Mesenchymal stem cell (in vitro differentiated cells and primary cell): ENCODE measurements around the gene FRMD8. TPM values are rescaled to one million over a fixed set of nuclear protein-coding genes. Genes with fewer than 3 reads are reported as not detected.

Experiments
- DNase-seq: peaks from one replicate; pipeline ENCODE4 v3.0.0-alpha.2; 2013
- H2AFZ ChIP-seq: one replicate; pipeline ENCODE4 v1.6.1; 2013; ENCODE audit warnings: low read depth, mild to moderate bottlenecking, control low read depth, inconsistent platforms, low read length, moderate library complexity
- H2AK5ac ChIP-seq: 2 replicates; pipeline ENCODE4 v1.6.1; 2013; ENCODE audit warnings: low read length, moderate library complexity, mild to moderate bottlenecking, inconsistent platforms; ENCODE audit not compliant: severe bottlenecking
- H2BK120ac ChIP-seq: one replicate; pipeline ENCODE4 v1.6.1; 2013; ENCODE audit warnings: low read depth, mild to moderate bottlenecking, inconsistent platforms, low read length, moderate library complexity
- H2BK12ac ChIP-seq, 2 experiments: one replicate each; pipeline ENCODE4 v1.6.1; 2013; ENCODE audit warnings: inconsistent platforms in 2 of 2, low read length in 2 of 2, mild to moderate bottlenecking in 2 of 2, moderate library complexity in 2 of 2, control low read depth in 1 of 2
- H2BK15ac ChIP-seq: one replicate; pipeline ENCODE4 v1.6.1; 2013; ENCODE audit warnings: mild to moderate bottlenecking, low read depth, inconsistent platforms; ENCODE audit not compliant: poor library complexity, severe bottlenecking
- H2BK5ac ChIP-seq: 2 replicates; pipeline ENCODE4 v1.6.1; 2013; ENCODE audit warnings: low read depth, mild to moderate bottlenecking, low read length, control low read depth, inconsistent platforms; ENCODE audit not compliant: poor library complexity, severe bottlenecking
- H3K14ac ChIP-seq, 2 experiments: one replicate each; pipeline ENCODE4 v1.6.1; 2013; ENCODE audit warnings: inconsistent platforms in 2 of 2, low read length in 2 of 2, control low read depth in 1 of 2, mild to moderate bottlenecking in 1 of 2, moderate library complexity in 1 of 2
- H3K18ac ChIP-seq, 2 experiments: one replicate each; pipeline ENCODE4 v1.6.1; 2013; ENCODE audit warnings: inconsistent platforms in 2 of 2, low read length in 2 of 2, control low read depth in 1 of 2, low read depth in 1 of 2, mild to moderate bottlenecking in 1 of 2
- H3K23ac ChIP-seq, 2 experiments: one replicate each; pipeline ENCODE4 v1.6.1; 2013; ENCODE audit warnings: inconsistent platforms in 2 of 2, low read length in 2 of 2, mild to moderate bottlenecking in 2 of 2, moderate library complexity in 2 of 2, control low read depth in 1 of 2
- H3K27ac ChIP-seq: 2 replicates; pipeline ENCODE4 v1.5.1; 2013; ENCODE audit warnings: mild to moderate bottlenecking, moderate library complexity, low read length, control low read depth, inconsistent platforms; ENCODE audit not compliant: poor library complexity, severe bottlenecking
- H3K27me3 ChIP-seq, 2 experiments: 2 replicates each; pipeline versions ENCODE4 v1.6.1 to v1.7.0; 2013; ENCODE audit warnings: low read length in 2 of 2, mild to moderate bottlenecking in 2 of 2, moderate library complexity in 2 of 2, control low read depth in 1 of 2, inconsistent platforms in 1 of 2; ENCODE audit not compliant: control insufficient read depth in 1 of 2, insufficient read depth in 1 of 2
- H3K36me3 ChIP-seq, 2 experiments: 2 replicates each; pipeline versions ENCODE4 v1.6.1 to v1.7.0; 2013; ENCODE audit warnings: low read length in 2 of 2, control low read depth in 1 of 2, inconsistent platforms in 1 of 2, low read depth in 1 of 2, mild to moderate bottlenecking in 1 of 2; ENCODE audit not compliant: insufficient read depth in 2 of 2, control insufficient read depth in 1 of 2
- H3K4ac ChIP-seq, 2 experiments: one replicate each; pipeline ENCODE4 v1.6.1; 2013; ENCODE audit warnings: inconsistent platforms in 2 of 2, low read length in 2 of 2, mild to moderate bottlenecking in 2 of 2, moderate library complexity in 2 of 2, control low read depth in 1 of 2, low read depth in 1 of 2
- H3K4me1 ChIP-seq: 2 replicates; pipeline ENCODE4 v1.6.1; 2013; ENCODE audit warnings: low read depth, low read length, control low read depth; ENCODE audit not compliant: control insufficient read depth, insufficient read depth
- H3K4me2 ChIP-seq: 2 replicates; pipeline ENCODE4 v1.6.1; 2013; ENCODE audit warnings: low read length, mild to moderate bottlenecking, inconsistent platforms; ENCODE audit not compliant: poor library complexity, severe bottlenecking
- H3K4me3 ChIP-seq, 2 experiments: 2 replicates each; pipeline versions ENCODE4 v1.5.1 to v1.7.0; 2013; ENCODE audit warnings: low read length in 2 of 2, mild to moderate bottlenecking in 2 of 2, control low read depth in 1 of 2, low read depth in 1 of 2; ENCODE audit not compliant: insufficient read depth in 1 of 2
- H3K79me1 ChIP-seq: replicated peaks from 2 replicates; pipeline ENCODE4 v1.6.1; 2013; ENCODE audit warnings: mild to moderate bottlenecking, control low read depth, low read length, inconsistent platforms; ENCODE audit not compliant: poor library complexity, severe bottlenecking
- H3K9ac ChIP-seq: 2 replicates; pipeline ENCODE4 v1.7.0; 2013; ENCODE audit warnings: mild to moderate bottlenecking, low read length, moderate library complexity
- H3K9me3 ChIP-seq: 2 replicates; pipeline ENCODE4 v1.7.0; 2013; ENCODE audit warnings: mild to moderate bottlenecking, low read length; ENCODE audit not compliant: control insufficient read depth
- H4K8ac ChIP-seq: one replicate; pipeline ENCODE4 v1.6.1; 2013; ENCODE audit warnings: inconsistent platforms, mild to moderate bottlenecking, low read length, moderate library complexity
- H4K91ac ChIP-seq: one replicate; pipeline ENCODE4 v1.6.1; 2013; ENCODE audit warnings: mild to moderate bottlenecking, low read length, inconsistent platforms
- WGBS: methylation state at CpG from one replicate; pipeline ENCODE4 v1.1.7; 2013; ENCODE audit warnings: mixed read lengths; 5-methylcytosine and 5-hydroxymethylcytosine counted together
- polyA plus RNA-seq, 2 experiments: library from polyadenylated mRNA; stranded (reverse); fragments of 200-250 nt; gene quantifications; one replicate each; pipeline ENCODE4 v1.2.3, GENCODE V29; 2013

FRMD8 gene, protein sequence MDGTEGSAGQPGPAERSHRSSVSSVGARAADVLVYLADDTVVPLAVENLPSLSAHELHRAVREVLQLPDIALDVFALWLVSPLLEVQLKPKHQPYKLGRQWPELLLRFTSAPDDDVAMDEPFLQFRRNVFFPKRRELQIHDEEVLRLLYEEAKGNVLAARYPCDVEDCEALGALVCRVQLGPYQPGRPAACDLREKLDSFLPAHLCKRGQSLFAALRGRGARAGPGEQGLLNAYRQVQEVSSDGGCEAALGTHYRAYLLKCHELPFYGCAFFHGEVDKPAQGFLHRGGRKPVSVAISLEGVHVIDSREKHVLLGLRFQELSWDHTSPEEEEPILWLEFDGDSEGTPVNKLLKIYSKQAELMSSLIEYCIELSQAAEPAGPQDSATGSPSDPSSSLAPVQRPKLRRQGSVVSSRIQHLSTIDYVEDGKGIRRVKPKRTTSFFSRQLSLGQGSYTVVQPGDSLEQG
- polyA plus RNA-seq (2013, experiment 1 of 2): 24.6 TPM
- 25.1 TPM for polyA plus RNA-seq (2013, experiment 2 of 2)

DNA sequence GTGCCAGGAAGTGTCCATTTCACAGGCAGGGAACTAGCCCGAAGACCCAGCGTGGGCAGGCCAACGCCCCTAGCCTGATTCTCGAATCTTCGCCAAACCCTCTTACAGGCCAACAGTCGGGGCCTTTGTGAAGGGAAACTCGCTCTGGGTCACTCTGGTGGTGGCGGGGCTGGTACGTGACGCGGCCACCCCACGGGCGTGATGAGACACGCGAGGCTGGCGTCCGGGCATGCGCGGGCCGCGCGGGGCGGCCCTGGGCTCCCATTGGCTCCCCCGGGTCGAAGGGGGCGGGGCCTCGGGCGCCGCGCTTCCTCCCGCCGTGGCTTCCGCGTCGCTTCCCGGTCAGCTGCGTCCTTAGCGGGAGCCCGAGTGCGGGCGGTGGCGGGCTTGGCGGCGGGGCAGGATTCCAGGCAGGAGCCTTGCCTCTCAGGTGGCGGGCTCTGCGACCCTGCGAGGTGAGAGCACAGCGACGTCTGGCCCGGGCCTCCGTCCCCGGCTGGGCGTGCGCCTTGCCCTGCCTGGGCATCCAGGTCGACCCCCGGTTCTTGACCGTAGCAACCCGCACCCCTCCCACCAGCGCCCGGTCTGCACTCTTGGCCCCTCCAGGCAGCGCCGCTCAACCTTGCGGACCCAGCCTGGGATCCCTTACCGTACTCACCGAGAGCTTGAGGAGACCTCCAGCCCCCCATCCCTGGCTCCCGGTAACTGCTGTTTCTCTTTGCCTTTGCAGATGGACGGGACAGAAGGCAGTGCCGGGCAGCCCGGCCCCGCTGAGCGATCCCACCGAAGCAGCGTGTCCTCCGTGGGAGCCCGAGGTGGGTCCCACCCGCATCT, at the start of gene FRMD8:
Gene FRMD8 (plus strand): TSS at position 331 of the 834 bp plus-strand sequence. CDS start 400 bp downstream, at position 731.
- H2BK5ac ChIP-seq: peak within 1 kb of the TSS; percentile 24
- H2AK5ac ChIP-seq: peak within 1 kb of the TSS; percentile 73
- H3K79me1 ChIP-seq: peaks cover 25% of the 10 kb centered on the region
- H3K27ac ChIP-seq: peak within 1 kb of the TSS; percentile 42
- peak; percentile 87 for DNase-seq
- peak within 1 kb of the TSS; percentile 99 for H4K8ac ChIP-seq
- peak within 1 kb of the TSS in 1 of 2 experiments; percentile 99 for H3K14ac ChIP-seq
- no peaks in the 10 kb centered on the region for H3K27me3 ChIP-seq
- peak within 1 kb of the TSS; percentile 95 for H3K9ac ChIP-seq
- peak within 1 kb of the TSS in 1 of 2 experiments; percentile 75 for H3K23ac ChIP-seq
- H3K9me3 ChIP-seq: no peaks in the 10 kb centered on the region
- H2AFZ ChIP-seq: no peak within 1 kb of the TSS
- peak within 1 kb of the TSS; percentile 97 for H3K18ac ChIP-seq
- H3K4me3 ChIP-seq: peak within 1 kb of the TSS; percentile 92 to 96
- H4K91ac ChIP-seq: peak within 1 kb of the TSS; percentile 98
- H2BK12ac ChIP-seq: peak within 1 kb of the TSS; percentile 96 to 98
- H3K4ac ChIP-seq: peak within 1 kb of the TSS; percentile 79 to 96
- H3K4me1 ChIP-seq: peaks cover 63% of the 10 kb centered on the region
- peak within 1 kb of the TSS; percentile 95 for H2BK120ac ChIP-seq
- peak within 1 kb of the TSS; percentile 78 for H3K4me2 ChIP-seq
- WGBS: 12% methylated on average over 46 of the region's 76 CpGs
- H3K36me3 ChIP-seq: peaks cover 13% of the 10 kb centered on the region in 2 experiments
- peak within 1 kb of the TSS; percentile 93 for H2BK15ac ChIP-seq

DNA sequence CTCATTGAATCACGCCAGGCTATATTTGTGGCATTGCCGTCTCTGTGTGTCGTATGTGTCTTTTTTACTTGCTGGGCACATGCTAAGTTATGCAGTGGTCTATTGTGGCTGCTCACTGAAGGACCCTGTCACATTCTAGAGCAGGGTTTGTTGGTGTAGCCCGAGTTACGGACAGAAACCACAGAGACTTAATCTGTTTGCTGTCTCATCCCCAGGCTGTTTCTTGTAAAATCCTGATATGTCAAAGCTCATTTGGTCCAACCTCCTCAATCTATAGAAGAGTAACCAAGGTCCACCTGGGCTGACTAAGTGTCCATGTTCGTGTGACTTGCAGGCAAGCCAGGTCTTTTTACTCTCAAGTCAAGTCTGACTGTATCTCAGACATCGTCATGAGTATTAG, 47.8 kb upstream of the FRMD8 start:
- peaks cover 10% of the 10 kb centered on the region for H3K79me1 ChIP-seq
- no peaks in the 10 kb centered on the region for H3K4me1 ChIP-seq
- H3K27me3 ChIP-seq: no peaks in the 10 kb centered on the region
- H3K18ac ChIP-seq: no peak overlapping the region
- no peak overlapping the region for H2BK12ac ChIP-seq
- no peak overlapping the region for H4K8ac ChIP-seq
- H3K4me2 ChIP-seq: no peak overlapping the region
- no peak overlapping the region for H2BK5ac ChIP-seq
- H3K23ac ChIP-seq: no peak overlapping the region
- no peak overlapping the region for H2AFZ ChIP-seq
- no peaks in the 10 kb centered on the region for H3K9me3 ChIP-seq
- no peak overlapping the region for H3K27ac ChIP-seq
- DNase-seq: no peak
- WGBS: 98% methylated on average over 7 of the region's 7 CpGs
- H3K36me3 ChIP-seq: peaks cover 36 to 53% of the 10 kb centered on the region in 2 experiments
- no peak overlapping the region for H3K4me3 ChIP-seq
- no peak overlapping the region for H3K14ac ChIP-seq
- H2AK5ac ChIP-seq: no peak overlapping the region
- H3K4ac ChIP-seq: no peak overlapping the region
- H3K9ac ChIP-seq: no peak overlapping the region
- H2BK120ac ChIP-seq: no peak overlapping the region
- no peak overlapping the region for H2BK15ac ChIP-seq
- no peak overlapping the region for H4K91ac ChIP-seq

DNA sequence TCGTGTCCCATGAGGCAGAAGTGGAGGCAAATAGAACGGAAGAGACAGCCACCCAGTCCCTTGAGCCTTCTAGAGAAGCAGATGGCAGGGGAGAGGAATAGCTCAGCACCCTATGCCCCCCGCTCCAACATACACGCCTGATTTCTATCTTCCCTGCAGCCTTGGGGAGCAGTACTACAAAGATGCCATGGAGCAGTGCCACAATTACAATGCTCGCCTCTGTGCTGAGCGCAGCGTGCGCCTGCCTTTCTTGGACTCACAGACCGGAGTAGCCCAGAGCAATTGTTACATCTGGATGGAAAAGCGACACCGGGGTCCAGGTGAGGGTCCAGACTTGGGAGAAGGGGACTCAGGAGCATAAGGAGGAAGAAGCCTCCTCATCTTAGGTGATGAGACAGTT, 46.2 kb upstream of the FRMD8 start:
- Histone ChIP-seq H3K23ac (no peak overlapping the region), H3K9me3 (no peaks in the 10 kb centered on the region), H3K18ac (no peak overlapping the region), H3K27ac (no peak overlapping the region), H2BK120ac (no peak overlapping the region), H4K8ac (no peak overlapping the region), H3K4me1 (no peaks in the 10 kb centered on the region), H2AFZ (no peak overlapping the region), H3K4ac (no peak overlapping the region), H2BK15ac (no peak overlapping the region), H3K9ac (peak overlapping the region; percentile 19), H3K27me3 (no peaks in the 10 kb centered on the region), H3K36me3 (peaks cover 52 to 68% of the 10 kb centered on the region in 2 experiments), H4K91ac (no peak overlapping the region), H3K79me1 (peaks cover 19% of the 10 kb centered on the region), H3K4me3 (no peak overlapping the region), H3K4me2 (no peak overlapping the region), H2BK5ac (no peak overlapping the region), H2AK5ac (no peak overlapping the region), H3K14ac (no peak overlapping the region), H2BK12ac (no peak overlapping the region)
- 97% methylated on average over 11 of the region's 11 CpGs for WGBS
- no peak for DNase-seq

DNA sequence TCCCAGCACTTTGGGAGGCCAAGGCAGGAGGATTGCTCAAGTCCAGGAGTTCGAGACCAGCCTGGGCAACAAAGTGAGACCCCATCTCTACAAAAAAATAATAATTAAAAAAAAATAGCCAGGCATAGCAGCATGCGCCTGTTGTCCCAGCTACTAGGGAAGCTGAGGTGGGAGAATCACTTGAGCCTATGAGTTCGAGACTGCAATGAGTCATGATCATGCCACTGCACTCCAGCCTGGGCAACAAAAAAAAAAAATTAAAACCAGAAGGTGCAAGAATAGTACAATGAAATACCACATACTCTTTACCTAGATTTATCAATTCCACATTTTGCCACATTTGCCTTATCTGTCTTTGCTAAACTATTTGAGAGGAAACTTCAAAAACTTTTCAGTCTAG, 44.6 kb upstream of the FRMD8 start:
- Histone ChIP-seq H3K4me2 (no peak overlapping the region), H2BK120ac (no peak overlapping the region), H3K36me3 (peaks cover 67 to 80% of the 10 kb centered on the region in 2 experiments), H3K4me1 (no peaks in the 10 kb centered on the region), H2BK15ac (no peak overlapping the region), H2BK12ac (no peak overlapping the region), H3K9me3 (no peaks in the 10 kb centered on the region), H3K14ac (no peak overlapping the region), H4K8ac (no peak overlapping the region), H3K18ac (no peak overlapping the region), H3K4ac (no peak overlapping the region), H2BK5ac (no peak overlapping the region), H3K9ac (peak overlapping the region; percentile 13), H3K79me1 (peaks cover 28% of the 10 kb centered on the region), H4K91ac (no peak overlapping the region), H3K4me3 (no peak overlapping the region), H3K27ac (no peak overlapping the region), H3K27me3 (no peaks in the 10 kb centered on the region), H2AFZ (no peak overlapping the region), H2AK5ac (no peak overlapping the region), H3K23ac (no peak overlapping the region)
- DNase-seq: no peak
- WGBS: 90% methylated on average over 3 of the region's 3 CpGs
